ENCODE data around the gene NPHS2. TPM values are rescaled to one million over a fixed set of nuclear protein-coding genes. Genes with fewer than 3 reads are reported as not detected.

Gene NPHS2
- total and polyA plus RNA-seq, 2 of the 13 experiments (the other 11 are each of a cell fraction or from before 2014, with no cell fraction given): not detected

GRCh38 chr1:179587336-179587735 lies 11.6 kb upstream of the NPHS2 start:
- POLR2A ChIA-PET: no interaction called here
- CTCF ChIA-PET (ENCODE audit: low intra/inter-chr PET ratio, low total read pairs): no interaction called here
- TF ChIP-seq CBX5 (CRISPR knock-in tag; IDR thresholded peaks at IDR 0.05; ENCODE audit: borderline replicate concordance): no peak
- Histone ChIP-seq H3K79me2 (ENCODE audit: insufficient read depth, low read length) (no peaks in the 10 kb centered on the region), H3K4me1 (ENCODE audit: insufficient read depth, low read length) (no peaks in the 10 kb centered on the region), H3K36me3 (replicated peaks in 1 of 2; ENCODE audit: control insufficient read depth in 1 of 2, insufficient read depth in 2 of 2, low read length in 2 of 2) (no peaks in the 10 kb centered on the region), H3K27me3 (ENCODE audit: control insufficient read depth in 1 of 2, insufficient read depth in 2 of 2, low read length in 2 of 2) (peaks cover 0 to 11% of the 10 kb centered on the region in 2 experiments; a peak in 1 of 5 replicates), H3K9ac (ENCODE audit: insufficient read depth, low read depth, low read length) (no peak overlapping the region), H3K27ac (ENCODE audit: extremely low read length, insufficient read depth, low read length) (no peak overlapping the region), H2AFZ (ENCODE audit: low read length) (no peak overlapping the region), H3K4me2 (ENCODE audit: low read depth, low read length) (no peak overlapping the region), H4K20me1 (ENCODE audit: insufficient read depth, low read length) (no peaks in the 10 kb centered on the region), H3K9me3 (ENCODE audit: low read length) (no peaks in the 10 kb centered on the region), H3K4me3 (replicated peaks in 1 of 3; ENCODE audit: insufficient read depth in 1 of 3, low read depth in 2 of 3, low read length in 3 of 3) (no peak overlapping the region)
- in situ Hi-C loops (cut with HindIII; ENCODE audit: extremely low pct_ligation_motif_present, low pct_unique_long_range_greater_than_20kb) (loop anchor here (25.0 kb wide), 1 partner anchor 325 kb away; no protein-coding TSS in a partner anchor), intact Hi-C loops (cut with micrococcal nuclease; ENCODE audit: unreplicated experiment) (no loop called here)
- DNase-seq (ENCODE audit: low spot score): no peak
- no TSS peak for BruUV-seq (replicated peaks)
- FAIRE-seq: no peak
- no peak for ATAC-seq
- 47% methylated on average over 6 of the region's 6 CpGs for WGBS (ENCODE audit: low lambda C conversion rate)

DNA sequence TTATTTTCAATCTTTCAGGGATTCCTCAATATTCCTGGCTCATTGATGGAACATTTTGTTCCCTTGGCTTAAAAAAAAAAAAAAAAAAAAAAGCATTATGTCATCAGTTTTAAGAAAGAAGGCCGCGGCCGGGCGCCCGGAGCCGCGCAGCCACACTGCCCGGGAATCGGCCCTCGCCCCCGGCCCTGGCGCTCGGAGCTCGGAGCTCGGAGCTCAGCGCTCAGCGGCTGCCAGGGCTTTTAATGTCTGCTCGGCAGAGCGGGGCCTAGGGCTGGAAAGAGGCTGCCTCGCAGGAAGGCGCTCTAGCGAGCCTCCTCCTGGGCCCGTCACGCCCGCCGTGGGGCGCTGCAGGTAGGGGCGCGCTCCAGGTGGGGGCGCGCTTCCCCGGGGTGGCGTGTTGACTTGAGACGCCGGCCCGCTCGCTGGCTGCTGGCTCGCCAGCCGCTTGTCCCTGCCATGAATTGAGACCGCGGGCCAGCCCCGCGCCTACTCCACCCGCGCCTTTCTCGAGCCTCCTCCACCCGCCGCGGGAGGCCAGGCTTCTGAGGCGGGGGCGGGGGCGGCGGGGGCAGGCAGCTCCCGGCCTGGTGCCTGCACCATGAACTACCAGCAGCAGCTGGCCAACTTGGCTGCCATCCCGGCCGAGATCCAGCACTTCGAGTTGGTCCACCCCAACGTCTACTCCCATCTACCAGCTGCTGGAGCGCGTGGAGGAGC lies 10.5 kb upstream of the NPHS2 start:
- CTCF ChIA-PET (ENCODE audit: low intra/inter-chr PET ratio, low total read pairs): no interaction called here
- H3K9ac ChIP-seq (ENCODE audit: insufficient read depth, low read depth, low read length): no peak overlapping the region
- no peak for TF ChIP-seq HMG20A (CRISPR knock-in tag; IDR thresholded peaks at IDR 0.05; ENCODE audit: borderline replicate concordance)
- TF ChIP-seq ZNF24 (IDR thresholded peaks at IDR 0.05): no peak
- no peak for TF ChIP-seq NFATC3 (CRISPR knock-in tag; IDR thresholded peaks at IDR 0.05)
- TF ChIP-seq ZNF510 (CRISPR knock-in tag; IDR thresholded peaks at IDR 0.05; ENCODE audit: low read depth): no peak
- TF ChIP-seq RFX1 (IDR thresholded peaks at IDR 0.05): no peak
- TF ChIP-seq SNAI1 (CRISPR knock-in tag; IDR thresholded peaks at IDR 0.05; ENCODE audit: borderline replicate concordance): no peak
- TF ChIP-seq ZNF678 (CRISPR knock-in tag; IDR thresholded peaks at IDR 0.05): no peak
- TF ChIP-seq ZSCAN9 (CRISPR knock-in tag; IDR thresholded peaks at IDR 0.05; ENCODE audit: borderline replicate concordance): no peak
- TF ChIP-seq, protein P1, sequence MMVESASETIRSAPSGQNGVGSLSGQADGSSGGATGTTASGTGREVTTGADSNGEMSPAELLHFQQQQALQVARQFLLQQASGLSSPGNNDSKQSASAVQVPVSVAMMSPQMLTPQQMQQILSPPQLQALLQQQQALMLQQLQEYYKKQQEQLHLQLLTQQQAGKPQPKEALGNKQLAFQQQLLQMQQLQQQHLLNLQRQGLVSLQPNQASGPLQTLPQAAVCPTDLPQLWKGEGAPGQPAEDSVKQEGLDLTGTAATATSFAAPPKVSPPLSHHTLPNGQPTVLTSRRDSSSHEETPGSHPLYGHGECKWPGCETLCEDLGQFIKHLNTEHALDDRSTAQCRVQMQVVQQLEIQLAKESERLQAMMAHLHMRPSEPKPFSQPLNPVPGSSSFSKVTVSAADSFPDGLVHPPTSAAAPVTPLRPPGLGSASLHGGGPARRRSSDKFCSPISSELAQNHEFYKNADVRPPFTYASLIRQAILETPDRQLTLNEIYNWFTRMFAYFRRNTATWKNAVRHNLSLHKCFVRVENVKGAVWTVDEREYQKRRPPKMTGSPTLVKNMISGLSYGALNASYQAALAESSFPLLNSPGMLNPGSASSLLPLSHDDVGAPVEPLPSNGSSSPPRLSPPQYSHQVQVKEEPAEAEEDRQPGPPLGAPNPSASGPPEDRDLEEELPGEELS (CRISPR knock-in tag; IDR thresholded peaks at IDR 0.05): no peak
- no peak for TF ChIP-seq ZNF709 (CRISPR knock-in tag; IDR thresholded peaks at IDR 0.05)
- no peak for TF ChIP-seq ZNF687 (CRISPR knock-in tag; IDR thresholded peaks at IDR 0.05)
- TF ChIP-seq TCF7L2 (IDR thresholded peaks at IDR 0.05; ENCODE audit: low read depth, low read length): no peak
- no peaks in the 10 kb centered on the region for H4K20me1 ChIP-seq (ENCODE audit: insufficient read depth, low read length)
- no peak for FAIRE-seq
- no peaks in the 10 kb centered on the region for H3K4me1 ChIP-seq (ENCODE audit: insufficient read depth, low read length)
- no TSS peak for BruUV-seq (replicated peaks)
- intact Hi-C loops (cut with micrococcal nuclease; ENCODE audit: unreplicated experiment): no loop called here
- H3K79me2 ChIP-seq (ENCODE audit: insufficient read depth, low read length): no peaks in the 10 kb centered on the region
- H3K4me2 ChIP-seq (ENCODE audit: low read depth, low read length): no peak overlapping the region
- H3K27ac ChIP-seq (ENCODE audit: extremely low read length, insufficient read depth, low read length): no peak overlapping the region
- DNase-seq (ENCODE audit: low spot score): no peak
- WGBS (ENCODE audit: low lambda C conversion rate): 58% methylated on average over 28 of the region's 60 CpGs
- POLR2A ChIA-PET: no interaction called here
- in situ Hi-C loops (cut with HindIII; ENCODE audit: extremely low pct_ligation_motif_present, low pct_unique_long_range_greater_than_20kb): loop anchor here (25.0 kb wide), 1 partner anchor 324 kb away; no protein-coding TSS in a partner anchor
- no peak overlapping the region for H3K4me3 ChIP-seq (replicated peaks in 1 of 3; ENCODE audit: insufficient read depth in 1 of 3, low read depth in 2 of 3, low read length in 3 of 3)
- H3K36me3 ChIP-seq (replicated peaks in 1 of 2; ENCODE audit: control insufficient read depth in 1 of 2, insufficient read depth in 2 of 2, low read length in 2 of 2): no peaks in the 10 kb centered on the region
- no peak overlapping the region for H2AFZ ChIP-seq (ENCODE audit: low read length)
- peaks cover 0 to 15% of the 10 kb centered on the region in 2 experiments; a peak in 1 of 5 replicates for H3K27me3 ChIP-seq (ENCODE audit: control insufficient read depth in 1 of 2, insufficient read depth in 2 of 2, low read length in 2 of 2)
- ATAC-seq: no peak
- no peaks in the 10 kb centered on the region for H3K9me3 ChIP-seq (ENCODE audit: low read length)

Measured in HepG2 (cell line).